K562 (cell line): Measurements from ENCODE around the gene TOX2. TPM values are rescaled to one million over a fixed set of nuclear protein-coding genes. Genes with fewer than 3 reads are reported as not detected.

Experiments
- ATAC-seq: fragments of 200-7000 bp; cut with Tn5 transposase; 3 replicates; pipeline ENCODE4 v1.9.1; 2020; ENCODE audit warnings: moderate library complexity
- BruUV-seq: library from RNA; stranded (reverse); fragments of 400-500 nt; replicated peaks from 2 replicates; lab custom pipeline; 2021; lab: Mats Ljungman, UMichigan
- CTCF ChIA-PET: fragments of 300-600 bp; formaldehyde crosslinking; extraction: SDS; loops from one replicate; lab custom pipeline; 2021; ENCODE audit warnings: low intra/inter-chr PET ratio; lab: Yijun Ruan, JAX
- POLR2A ChIA-PET: fragments of 300-600, 350-650 bp; sonication (Branson Sonifier 250); formaldehyde crosslinking; extraction: SDS; loops from one replicate; lab custom pipeline; 2021; ENCODE audit warnings: antibody characterized with exemption, inconsistent platforms; lab: Yijun Ruan, JAX
- DNase-seq, 4 experiments: peaks; one replicate each; pipeline versions ENCODE4 v3.0.0 to v3.0.0-alpha.2; 2011 to 2018; ENCODE audit warnings: low spot score in 3 of 4, mixed read lengths in 3 of 4; ENCODE audit errors: extremely low read depth in 1 of 4
- FAIRE-seq: peaks from 2 replicates; lab custom pipeline; 2011; peaks lifted over from hg19 to GRCh38; lab: Jason Lieb, UNC
- H2AFZ ChIP-seq: 2 replicates; pipeline ENCODE4 v1.6.0; 2011; ENCODE audit warnings: low read depth, low read length, control low read depth, inconsistent platforms
- H3K27ac ChIP-seq: fragments of 200-600 bp; 3 replicates; pipeline ENCODE4 v1.8.0; 2011; ENCODE audit warnings: low read depth, mild to moderate bottlenecking, control low read depth, inconsistent platforms, low read length, moderate library complexity, mixed read lengths; ENCODE audit errors: extremely low read depth
- H3K27me3 ChIP-seq, 2 experiments: fragments of 300-600 bp in 1 of 2; 2 replicates in 1 of 2; 3 replicates in 1 of 2; pipeline versions ENCODE4 v1.6.0 to v1.8.0; 2011; ENCODE audit warnings: inconsistent platforms in 2 of 2, low read length in 2 of 2, mild to moderate bottlenecking in 1 of 2, mixed read lengths in 1 of 2, moderate library complexity in 1 of 2; ENCODE audit not compliant: control insufficient read depth in 2 of 2, insufficient read depth in 2 of 2
- H3K36me3 ChIP-seq: fragments of 300-600 bp; 3 replicates; pipeline ENCODE4 v1.8.0; 2011; ENCODE audit warnings: mild to moderate bottlenecking, low read length, inconsistent platforms; ENCODE audit not compliant: control insufficient read depth, insufficient read depth
- H3K4me1 ChIP-seq, 2 experiments: fragments of 200-600 bp in 1 of 2; replicated peaks in 1 of 2; 2 replicates in 1 of 2; 3 replicates in 1 of 2; pipeline versions ENCODE4 v1.5.1 to v1.8.0; 2011; ENCODE audit warnings: inconsistent platforms in 2 of 2, low read length in 2 of 2, mild to moderate bottlenecking in 1 of 2, mixed read lengths in 1 of 2, moderate library complexity in 1 of 2; ENCODE audit not compliant: control insufficient read depth in 2 of 2, insufficient read depth in 2 of 2
- H3K4me2 ChIP-seq: 2 replicates; pipeline ENCODE4 v1.6.1; 2011; ENCODE audit warnings: low read length, control low read depth, inconsistent platforms, mixed read lengths; ENCODE audit not compliant: insufficient read depth
- H3K4me3 ChIP-seq: fragments of 200-600 bp; sonication (generic), shearing (Covaris generic); 2 replicates; pipeline ENCODE4 v1.5.1; 2016; ENCODE audit warnings: control low read depth, inconsistent platforms
- H3K79me2 ChIP-seq: fragments of 200-600 bp; 3 replicates; pipeline ENCODE4 v1.8.0; 2011; ENCODE audit warnings: low read length, inconsistent platforms; ENCODE audit not compliant: control insufficient read depth, insufficient read depth
- H3K9ac ChIP-seq, 2 experiments: 2 replicates each; pipeline versions ENCODE4 v1.6.0 to v1.6.1; 2011; ENCODE audit warnings: low read depth in 2 of 2, low read length in 2 of 2, control low read depth in 1 of 2, inconsistent platforms in 1 of 2, mild to moderate bottlenecking in 1 of 2, mixed read lengths in 1 of 2; ENCODE audit not compliant: insufficient read depth in 1 of 2
- H3K9me1 ChIP-seq: one replicate; pipeline ENCODE4 v1.6.0; 2011; ENCODE audit warnings: inconsistent platforms, mild to moderate bottlenecking, low read length, moderate library complexity; ENCODE audit not compliant: control insufficient read depth, insufficient read depth
- H3K9me3 ChIP-seq: replicated peaks from 2 replicates; pipeline ENCODE4 v1.5.1; 2011; ENCODE audit warnings: low read depth, low read length, inconsistent platforms; ENCODE audit not compliant: control insufficient read depth, insufficient read depth
- H4K20me1 ChIP-seq: replicated peaks from 2 replicates; pipeline ENCODE4 v1.6.1; 2011; ENCODE audit warnings: low read length, inconsistent platforms, mixed read lengths; ENCODE audit not compliant: control insufficient read depth, insufficient read depth
- HLTF ChIP-seq: fragments of 450-650 bp; IDR thresholded peaks from 2 replicates; pipeline ENCODE4 v1.6.1; 2016
- NR1H2 ChIP-seq: sonication (generic); formaldehyde crosslinking; IDR thresholded peaks from 2 replicates; pipeline ENCODE4 v1.4.0; 2020; ENCODE audit warnings: mild to moderate bottlenecking, missing genetic modification reagents
- PBX2 ChIP-seq, 2 experiments: IDR thresholded peaks in 1 of 2; conservative IDR thresholded peaks in 1 of 2; 2 replicates each; pipeline ENCODE4 v1.6.1; 2016; ENCODE audit warnings: low read depth in 2 of 2, mild to moderate bottlenecking in 1 of 2, missing compliant biosample characterization in 1 of 2, missing genetic modification characterization in 1 of 2, moderate library complexity in 1 of 2
- PRPF4 ChIP-seq: fragments of 200-400 bp; formaldehyde crosslinking; IDR thresholded peaks from one replicate; pipeline ENCODE4 v1.6.1; 2017; ENCODE audit warnings: low read length, low read depth, mild to moderate bottlenecking; ENCODE audit not compliant: insufficient read depth, poor library complexity, severe bottlenecking
- RB1 ChIP-seq: fragments of 450-650 bp; IDR thresholded peaks from 2 replicates; pipeline ENCODE4 v1.6.1; 2017; ENCODE audit warnings: low read depth, mild to moderate bottlenecking
- SIN3A ChIP-seq, 2 experiments: fragments of 150-350 bp in 1 of 2; IDR thresholded peaks; 2 replicates each; pipeline ENCODE4 v1.6.1; 2011 to 2016; ENCODE audit warnings: borderline replicate concordance in 2 of 2, low read depth in 2 of 2, low read length in 2 of 2, mild to moderate bottlenecking in 2 of 2, moderate library complexity in 2 of 2; ENCODE audit not compliant: control insufficient read depth in 1 of 2
- SIRT6 ChIP-seq: IDR thresholded peaks from one replicate; pipeline ENCODE4 v1.6.1; 2012; ENCODE audit warnings: low read depth, mild to moderate bottlenecking, control low read depth, inconsistent platforms, low read length, moderate library complexity
- TRIM24 ChIP-seq, 2 experiments: fragments of 450-650 bp; IDR thresholded peaks; 2 replicates each; pipeline ENCODE4 v1.6.1; 2016
- TRIM28 ChIP-seq: fragments of 450-650 bp; IDR thresholded peaks from 2 replicates; pipeline ENCODE4 v1.6.1; 2017
- XRCC4 ChIP-seq: IDR thresholded peaks from one replicate; pipeline ENCODE4 v1.6.1; 2011; ENCODE audit not compliant: insufficient read depth, insufficient read length; ENCODE audit errors: extremely low read depth
- ZEB2 ChIP-seq: fragments of 450-650 bp; IDR thresholded peaks from 2 replicates; pipeline ENCODE4 v1.6.1; 2016
- ZNF124 ChIP-seq: sonication (generic); formaldehyde crosslinking; IDR thresholded peaks from 2 replicates; pipeline ENCODE4 v1.8.1; 2022; ENCODE audit warnings: missing genetic modification reagents
- ZNF277 ChIP-seq: fragments of 250-450 bp; sonication (Bioruptor Pico); IDR thresholded peaks from 2 replicates; pipeline ENCODE4 v1.8.0; 2022; ENCODE audit warnings: inconsistent platforms, mild to moderate bottlenecking, moderate library complexity, borderline replicate concordance
- WGBS: fragments of 100-300 bp; shearing (Covaris generic); methylation state at CpG from one replicate; pipeline ENCODE4 v1.1.6; 2016; ENCODE audit warnings: low coverage, mixed read lengths; ENCODE audit not compliant: insufficient coverage; ENCODE audit errors: missing lambda C conversion rate; 5-methylcytosine and 5-hydroxymethylcytosine counted together
- in situ Hi-C: fragments of 300-500 bp; cut with MboI; formaldehyde crosslinking; loops from 4 replicates; pipeline ENCODE4 v1.15.0; 2018; ENCODE audit warnings: inconsistent platforms, mixed read lengths
- intact Hi-C: fragments of 100-400 bp; cut with micrococcal nuclease; formaldehyde crosslinking; loops from 2 replicates; pipeline ENCODE4 v1.14.2; 2022
- polyA plus RNA-seq, 8 experiments: library from polyadenylated mRNA; depleted of rRNA in 4 of 8; stranded (reverse) in 5 of 8; unstranded in 3 of 8; fragments of >200 nt; fragmentation: Nextera tagmentation in 2 of 8; fragmentation: Illumina TruSeq in 1 of 8; extraction: Ambion mirVana in 2 of 8; extraction: Trizol in 1 of 8; gene quantifications; 2 replicates each; pipeline versions ENCODE4 v1.2.1 to v1.2.3, GENCODE V29; 2011 to 2014; ENCODE audit warnings: inconsistent platforms in 1 of 8, missing spikeins in 1 of 8
- total RNA-seq, 7 experiments: library from RNA; depleted of rRNA in 6 of 7; stranded (reverse); fragments of >200 nt in 6 of 7; fragmentation: Illumina TruSeq in 2 of 7; extraction: Trizol in 2 of 7; gene quantifications; 2 replicates each; pipeline versions ENCODE4 v1.2.1 to v1.2.3, GENCODE V29; 2011 to 2021; ENCODE audit warnings: low replicate concordance in 1 of 7
- TF ChIP-seq, protein P1 (sequence below): sonication (generic); formaldehyde crosslinking; IDR thresholded peaks from 2 replicates; pipeline ENCODE4 v1.8.0; 2022; ENCODE audit warnings: mild to moderate bottlenecking, low read depth, missing genetic modification reagents

The TOX2 gene
- total and polyA plus RNA-seq, 9 of the 15 experiments (the other 6 are each of a cell fraction or from before 2014, with no cell fraction given): not detected

DNA sequence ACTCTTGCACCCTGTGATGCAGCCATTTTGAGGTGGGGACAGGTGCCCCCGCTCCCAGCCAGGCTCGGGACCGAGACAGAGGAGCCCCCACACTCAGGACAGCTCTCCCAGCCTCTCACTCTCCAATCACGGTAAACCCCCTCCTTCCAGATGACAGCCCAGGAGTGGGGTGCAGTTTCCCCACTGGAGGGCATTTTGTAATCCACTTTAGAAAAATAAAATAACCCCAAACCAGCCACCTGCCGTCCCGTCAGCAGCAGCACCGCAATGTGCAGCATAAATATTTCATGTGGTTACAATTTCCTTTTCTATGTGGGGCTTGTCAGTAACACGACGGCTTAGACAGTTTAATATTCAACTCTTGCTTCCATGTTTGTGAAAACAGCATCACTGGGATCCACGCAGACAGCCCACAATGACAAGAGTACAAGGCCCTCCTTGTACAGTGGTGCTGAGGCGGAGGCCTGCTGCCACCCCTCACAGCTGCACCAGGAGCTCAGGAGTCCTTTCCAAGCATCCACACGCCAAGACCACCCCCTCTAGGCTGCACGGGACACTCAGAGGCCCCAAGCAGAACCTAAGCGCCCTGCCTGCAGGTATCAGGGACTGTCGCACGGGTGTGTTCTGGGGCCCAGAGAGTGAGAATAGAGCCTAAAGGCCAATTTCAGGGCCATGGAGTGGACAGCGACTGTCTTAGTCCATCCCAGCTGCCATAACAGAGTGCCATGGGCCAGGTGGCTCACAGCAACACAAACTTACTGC is 155.7 kb downstream of the TOX2 start:
- peaks cover 3% of the 10 kb centered on the region; the same call in 1 of the 2 replicates for H4K20me1 ChIP-seq
- H3K27ac ChIP-seq: no peak overlapping the region
- FAIRE-seq: no peak
- no peak overlapping the region for H3K9ac ChIP-seq
- H3K36me3 ChIP-seq: no peaks in the 10 kb centered on the region
- 2% methylated on average over 16 of the region's 17 CpGs for WGBS
- ATAC-seq: no peak; the same call in 2 of the 3 replicates
- no peak overlapping the region for H2AFZ ChIP-seq
- CTCF ChIA-PET: no interaction called here
- no peak for DNase-seq
- H3K4me3 ChIP-seq: no peak overlapping the region
- intact Hi-C loops: no loop called here
- in situ Hi-C loops: no loop called here
- H3K9me3 ChIP-seq: no peaks in the 10 kb centered on the region
- H3K9me1 ChIP-seq: peaks cover 3% of the 10 kb centered on the region
- H3K27me3 ChIP-seq: peaks cover 51 to 90% of the 10 kb centered on the region in 2 experiments
- no peak overlapping the region for H3K4me2 ChIP-seq
- POLR2A ChIA-PET: interaction anchor here (0.7 to 1.3 kb wide), 2 partner anchors 8 to 353 kb away, joined by 3 read pairs; no protein-coding TSS in a partner anchor
- H3K4me1 ChIP-seq: no peaks in the 10 kb centered on the region
- no peaks in the 10 kb centered on the region for H3K79me2 ChIP-seq
- no TSS peak for BruUV-seq
- TF ChIP-seq SIN3A (IDR thresholded peaks at IDR 0.05; ENCODE audit: borderline replicate concordance in 2 of 2, control insufficient read depth in 1 of 2, low read depth in 2 of 2, low read length in 2 of 2) (no peak), NR1H2 (CRISPR knock-in tag) (no peak), TRIM28 (no peak), TRIM24 (IDR thresholded peaks at IDR 0.05) (no peak), ZNF277 (CRISPR knock-in tag) (no peak), ZEB2 (no peak), PRPF4 (no peak), HLTF (no peak), ZNF124 (CRISPR knock-in tag) (no peak), RB1 (no peak), XRCC4 (no peak), SIRT6 (no peak), PBX2 (CRISPR knock-in tag; IDR thresholded peaks at IDR 0.05; ENCODE audit: low read depth) (no peak), PBX2 (tag; conservative IDR thresholded peaks at IDR 0.05; ENCODE audit: low read depth) (no peak)
- TF ChIP-seq, protein P1, sequence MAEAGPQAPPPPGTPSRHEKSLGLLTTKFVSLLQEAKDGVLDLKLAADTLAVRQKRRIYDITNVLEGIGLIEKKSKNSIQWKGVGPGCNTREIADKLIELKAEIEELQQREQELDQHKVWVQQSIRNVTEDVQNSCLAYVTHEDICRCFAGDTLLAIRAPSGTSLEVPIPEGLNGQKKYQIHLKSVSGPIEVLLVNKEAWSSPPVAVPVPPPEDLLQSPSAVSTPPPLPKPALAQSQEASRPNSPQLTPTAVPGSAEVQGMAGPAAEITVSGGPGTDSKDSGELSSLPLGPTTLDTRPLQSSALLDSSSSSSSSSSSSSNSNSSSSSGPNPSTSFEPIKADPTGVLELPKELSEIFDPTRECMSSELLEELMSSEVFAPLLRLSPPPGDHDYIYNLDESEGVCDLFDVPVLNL (CRISPR knock-in tag): no peak
